MM.1S (cell line): ENCODE results near the gene UNC93B1.

Source experiments
- EZH2 ChIP-seq: fragments of 300-600 bp; sonication (generic); optimal IDR thresholded peaks from 2 replicates; pipeline ENCODE3; 2017; ENCODE audit warnings: low read depth, mild to moderate bottlenecking, antibody characterized with exemption, low read length, mixed read lengths
- EZH2phosphoT487 ChIP-seq: fragments of 300-600 bp; sonication (generic); IDR thresholded peaks from 2 replicates; pipeline ENCODE4 v1.6.1; 2018; ENCODE audit warnings: antibody characterized with exemption, low read length
- TF ChIP-seq, protein P1 (sequence below): fragments of 300-600 bp; sonication (generic); IDR thresholded peaks from 2 replicates; pipeline ENCODE4 v1.5.1; 2016; ENCODE audit warnings: antibody characterized with exemption, low read length, mixed read lengths

- TF ChIP-seq, protein P1, sequence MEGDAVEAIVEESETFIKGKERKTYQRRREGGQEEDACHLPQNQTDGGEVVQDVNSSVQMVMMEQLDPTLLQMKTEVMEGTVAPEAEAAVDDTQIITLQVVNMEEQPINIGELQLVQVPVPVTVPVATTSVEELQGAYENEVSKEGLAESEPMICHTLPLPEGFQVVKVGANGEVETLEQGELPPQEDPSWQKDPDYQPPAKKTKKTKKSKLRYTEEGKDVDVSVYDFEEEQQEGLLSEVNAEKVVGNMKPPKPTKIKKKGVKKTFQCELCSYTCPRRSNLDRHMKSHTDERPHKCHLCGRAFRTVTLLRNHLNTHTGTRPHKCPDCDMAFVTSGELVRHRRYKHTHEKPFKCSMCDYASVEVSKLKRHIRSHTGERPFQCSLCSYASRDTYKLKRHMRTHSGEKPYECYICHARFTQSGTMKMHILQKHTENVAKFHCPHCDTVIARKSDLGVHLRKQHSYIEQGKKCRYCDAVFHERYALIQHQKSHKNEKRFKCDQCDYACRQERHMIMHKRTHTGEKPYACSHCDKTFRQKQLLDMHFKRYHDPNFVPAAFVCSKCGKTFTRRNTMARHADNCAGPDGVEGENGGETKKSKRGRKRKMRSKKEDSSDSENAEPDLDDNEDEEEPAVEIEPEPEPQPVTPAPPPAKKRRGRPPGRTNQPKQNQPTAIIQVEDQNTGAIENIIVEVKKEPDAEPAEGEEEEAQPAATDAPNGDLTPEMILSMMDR, result no peak
- TF ChIP-seq EZH2 (no peak), EZH2phosphoT487 (no peak)
Measured at GRCh38 chr11:68032997-68033707, 29.3 kb upstream of the UNC93B1 start.
